NCI-H2227 treated with DMSO at 0.1 percent for 48 hours (cell line): ENCODE data around the gene CBX7.

ENCODE experiments used
- DNase-seq: peaks from one replicate; lab custom pipeline; 2025; lab: John Stamatoyannopoulos, UW

CBX7 gene

GRCh38 chr22:39147335-39148025, 5.0 kb downstream of the CBX7 start:
- no peak for DNase-seq

- DNase-seq = no peak
Measured at GRCh38 chr22:39146256-39147101, 6.0 kb downstream of the CBX7 start.

GRCh38 chr22:39144101-39144767, 8.2 kb downstream of the CBX7 start:
- DNase-seq = no peak

GRCh38 chr22:39142088-39142680, 10.3 kb downstream of the CBX7 start:
- DNase-seq = no peak

- DNase-seq = no peak
Measured at GRCh38 chr22:39139933-39140332, 12.5 kb downstream of the CBX7 start.

- DNase-seq = no peak
Measured at GRCh38 chr22:39138357-39138997, 14.0 kb downstream of the CBX7 start.

GRCh38 chr22:39136317-39136716, 16.2 kb downstream of the CBX7 start:
- DNase-seq = no peak

GRCh38 chr22:39135092-39135896, 17.2 kb downstream of the CBX7 start:
- no peak for DNase-seq

GRCh38 chr22:39134366-39135091, 18.0 kb downstream of the CBX7 start:
- no peak for DNase-seq

GRCh38 chr22:39133871-39134270, 18.6 kb downstream of the CBX7 start:
- DNase-seq = no peak

- DNase-seq = no peak
Measured at GRCh38 chr22:39132871-39133524, 19.5 kb downstream of the CBX7 start.

GRCh38 chr22:39132281-39132680, 20.2 kb downstream of the CBX7 start:
- DNase-seq = no peak

GRCh38 chr22:39130892-39131855, 21.3 kb downstream of the CBX7 start:
- peak; percentile 23 for DNase-seq

GRCh38 chr22:39130152-39130704, 22.3 kb downstream of the CBX7 start:
- DNase-seq = no peak

GRCh38 chr22:39129746-39130145, 22.7 kb downstream of the CBX7 start:
- no peak for DNase-seq

GRCh38 chr22:39129081-39129480, 23.4 kb downstream of the CBX7 start:
- DNase-seq = no peak

- DNase-seq = no peak
Measured at GRCh38 chr22:39128508-39128907, 24.0 kb downstream of the CBX7 start.

- DNase-seq = no peak
Measured at GRCh38 chr22:39125622-39126021, 26.9 kb downstream of the CBX7 start.
